Renal pelvis (tissue), 4 donors: Measurements from ENCODE around the gene EPB41L4A. TPM values are rescaled to one million over a fixed set of nuclear protein-coding genes. Genes with fewer than 3 reads are reported as not detected.
"Not testable (repeated sequence)": the region's sequence is repeated elsewhere in the genome, so short reads cannot be mapped to it uniquely, and the experiment has no call there.

Source experiments
- DNase-seq: peaks from one replicate; pipeline ENCODE4 v3.0.0-alpha.2; 2013
- polyA plus RNA-seq, 3 donors: library from polyadenylated mRNA; unstranded; fragments of 120-200 nt; gene quantifications; one replicate each; pipeline ENCODE4 v1.2.1, GENCODE V29; 2013; ENCODE audit not compliant: insufficient read length in 3 of 3

The EPB41L4A gene
- polyA plus RNA-seq, 3 donors: 21.4 to 32.4 (median 24.5) TPM

DNA sequence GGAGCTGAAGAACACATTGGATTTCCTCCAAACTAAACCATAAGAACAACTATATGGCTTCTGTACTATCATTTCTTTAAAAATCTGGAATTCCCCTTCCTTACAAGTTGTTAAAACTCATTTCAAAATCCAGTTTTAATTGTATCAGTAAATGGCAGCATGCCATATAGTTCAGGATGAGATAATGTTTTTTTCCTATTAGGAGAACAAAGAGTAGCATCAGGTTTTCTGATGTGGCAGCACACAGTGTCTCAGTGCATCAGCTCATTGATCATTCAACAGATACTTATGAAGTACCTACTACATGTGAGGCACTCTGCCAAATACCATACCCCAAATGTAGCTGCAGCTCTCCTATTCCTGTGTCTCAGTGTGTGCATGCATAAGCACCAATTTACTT lies 161.1 kb downstream of the EPB41L4A start:
- no peak for DNase-seq

DNA sequence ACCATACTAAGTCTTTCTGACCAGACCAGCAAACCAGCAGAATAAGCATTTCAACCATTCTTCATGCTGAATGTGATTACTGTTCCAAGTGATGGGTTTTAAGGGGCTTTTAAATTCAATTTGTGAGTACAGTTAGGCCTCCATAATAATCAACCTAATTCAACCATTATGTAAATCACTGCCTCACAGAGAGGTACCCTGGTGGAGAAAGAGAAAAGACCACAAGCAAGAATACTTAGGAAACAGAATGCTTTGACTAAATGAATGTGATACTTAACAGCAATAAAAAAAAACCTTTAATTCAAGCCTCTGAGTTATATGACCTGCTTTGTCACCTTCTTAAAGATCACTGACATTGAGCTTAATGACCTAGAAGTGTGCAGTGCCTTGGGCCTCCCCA lies 162.1 kb downstream of the EPB41L4A start:
- DNase-seq: no peak

GRCh38 chr5:112254303-112254702 lies 164.8 kb downstream of the EPB41L4A start:
- DNase-seq: no peak

DNA sequence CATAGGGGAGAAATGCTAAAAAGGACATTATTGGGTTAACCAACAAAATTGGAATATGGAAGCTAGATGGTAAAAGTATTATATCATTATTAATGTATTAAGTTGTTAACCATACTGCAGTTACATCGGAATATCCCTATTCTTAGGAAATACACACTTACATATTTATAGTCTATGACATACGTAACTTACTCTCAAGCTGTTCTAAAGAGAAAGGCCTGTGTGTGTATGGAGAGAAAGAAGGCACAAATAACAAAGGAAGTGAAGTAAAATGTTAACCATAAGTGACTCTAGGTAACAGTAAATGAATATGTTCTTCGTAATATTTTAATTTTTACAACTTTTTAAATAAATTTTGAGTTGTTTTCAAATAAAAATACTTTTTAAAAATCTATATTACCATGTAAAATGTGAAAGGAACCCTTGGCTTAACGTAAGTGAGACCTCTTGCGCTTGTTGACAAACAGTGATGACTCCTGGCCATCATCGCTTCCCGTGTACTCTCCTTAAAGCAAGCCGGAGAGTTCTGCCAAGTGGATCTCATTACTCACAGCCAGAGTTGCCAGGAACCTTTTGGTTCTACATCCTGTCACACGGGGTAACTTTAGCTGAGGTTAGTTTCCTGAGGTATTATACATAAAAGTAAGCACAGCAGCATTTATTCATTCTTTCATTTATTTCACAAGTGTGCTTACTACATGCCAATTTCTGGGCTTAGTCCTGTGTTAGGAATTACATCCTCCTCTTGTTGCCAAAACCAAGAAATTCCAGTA lies 165.4 kb downstream of the EPB41L4A start:
- no peak for DNase-seq

DNA sequence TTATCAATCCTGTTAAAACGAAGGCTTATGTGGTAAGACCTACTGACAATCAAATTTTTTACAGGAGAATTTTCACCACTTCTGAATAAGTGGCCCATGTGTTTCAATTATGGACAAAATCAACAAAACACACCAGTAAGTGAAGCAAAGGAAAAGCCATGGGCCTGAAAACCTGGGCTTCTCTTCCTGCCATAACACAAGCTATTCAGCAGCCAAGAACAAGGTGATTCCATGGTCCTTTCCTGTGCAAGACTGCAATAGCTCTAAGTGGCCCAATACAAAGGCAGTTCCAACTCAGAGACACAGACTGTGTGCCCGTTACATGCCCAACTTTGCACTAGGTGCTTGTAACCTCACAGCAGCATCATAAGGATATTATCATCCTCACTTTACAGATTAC lies 168.5 kb downstream of the EPB41L4A start:
- DNase-seq: no peak

GRCh38 chr5:112248623-112249022 lies 170.5 kb downstream of the EPB41L4A start:
- DNase-seq: no peak

DNA sequence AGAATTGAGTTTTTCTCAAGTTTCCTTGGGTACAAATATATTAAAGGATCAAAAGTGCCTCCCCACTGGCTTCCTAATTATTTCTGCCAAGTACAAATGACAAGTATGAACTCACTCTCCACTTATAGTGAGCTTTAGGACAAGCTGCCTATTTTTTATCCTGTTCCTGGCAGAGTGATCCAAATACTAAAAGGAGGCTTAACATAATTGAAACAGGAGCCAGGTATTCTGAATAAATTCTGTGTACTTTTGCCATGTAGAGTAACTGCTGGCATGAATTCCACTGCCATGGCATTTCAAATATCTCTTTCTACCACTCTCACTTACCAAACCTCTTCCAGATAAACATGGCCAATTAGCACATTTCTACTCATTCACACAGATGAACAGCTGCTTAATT lies 171.1 kb downstream of the EPB41L4A start:
- no peak for DNase-seq

- no peak for DNase-seq
Measured at GRCh38 chr5:112245656-112246055, 173.4 kb downstream of the EPB41L4A start.

DNA sequence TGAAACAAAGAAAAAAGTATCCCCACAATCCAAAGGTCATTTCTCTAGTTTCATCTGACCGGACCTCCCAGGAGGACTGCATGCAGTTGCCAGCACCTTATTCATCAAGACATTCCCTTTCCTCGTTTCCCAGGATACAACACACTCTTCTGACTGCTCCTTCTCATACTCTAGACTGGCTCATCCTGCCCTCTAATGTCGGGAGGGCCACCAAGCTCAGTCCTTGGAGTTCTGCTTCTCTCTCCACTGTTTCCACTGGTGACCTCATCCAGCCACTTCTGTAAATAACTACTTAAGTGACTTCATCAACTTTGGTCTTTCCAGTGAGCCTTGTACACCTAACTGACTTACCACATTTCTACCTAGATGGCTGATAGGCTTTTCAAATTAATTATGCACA lies 179.1 kb downstream of the EPB41L4A start:
- no peak for DNase-seq

DNA sequence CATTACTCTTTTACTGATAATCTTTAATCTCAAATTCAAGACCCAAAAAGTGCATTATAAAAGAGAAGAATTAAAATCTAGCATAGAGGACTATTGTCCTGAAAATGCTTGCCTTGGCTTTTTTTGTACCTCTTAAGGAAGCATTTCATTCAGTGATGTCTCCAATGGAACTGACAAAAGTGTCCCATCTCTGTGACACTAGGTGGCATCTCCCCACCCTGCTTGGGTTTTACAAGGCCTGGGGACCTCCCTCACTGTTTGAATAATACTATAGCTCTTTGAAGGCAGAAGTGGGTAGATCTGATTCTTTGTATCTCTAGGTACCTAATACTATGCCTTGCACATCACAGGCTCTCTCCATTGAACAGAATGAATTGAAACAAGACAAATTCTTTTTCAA lies 180.6 kb downstream of the EPB41L4A start:
- no peak for DNase-seq

DNA sequence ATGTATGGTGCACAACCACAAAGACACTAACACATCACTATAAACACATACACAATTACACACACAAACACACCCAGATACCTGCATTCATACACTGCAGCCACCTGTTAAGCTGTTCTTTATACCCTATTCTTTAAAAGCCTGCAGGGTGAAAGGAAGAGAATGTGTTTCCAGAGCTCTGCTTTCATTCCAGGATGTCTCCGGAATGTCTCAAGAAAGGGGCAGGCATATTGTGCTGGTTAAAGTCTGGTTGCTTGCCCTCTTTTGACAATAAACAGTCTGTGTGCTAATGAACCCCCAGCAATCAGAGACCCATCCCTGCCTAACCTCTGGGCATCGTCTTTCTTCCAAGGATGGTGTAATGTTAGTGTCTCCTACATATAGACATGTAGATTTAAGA lies 181.6 kb downstream of the EPB41L4A start:
- DNase-seq: no peak

- no peak for DNase-seq
Measured at GRCh38 chr5:112234000-112234399, 185.1 kb downstream of the EPB41L4A start.

DNA sequence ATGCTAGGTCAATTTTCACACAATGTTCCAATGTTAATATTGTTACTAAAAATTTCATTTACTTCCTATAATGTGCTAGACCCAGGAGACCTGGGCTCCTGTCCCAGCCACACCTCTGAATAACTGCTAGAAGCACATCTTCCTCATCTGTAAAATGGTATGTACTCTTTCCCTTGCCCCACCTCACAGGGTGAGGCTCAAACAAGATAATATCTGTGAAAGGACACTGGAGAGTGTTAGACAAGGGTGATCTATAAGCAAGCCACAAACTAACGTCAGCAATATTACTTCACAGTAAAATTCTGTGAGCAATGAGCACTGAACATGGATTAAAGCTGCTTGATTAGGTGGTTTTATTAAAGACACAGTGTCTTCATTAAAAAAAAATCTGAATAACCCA lies 186.4 kb downstream of the EPB41L4A start:
- DNase-seq: no peak

DNA sequence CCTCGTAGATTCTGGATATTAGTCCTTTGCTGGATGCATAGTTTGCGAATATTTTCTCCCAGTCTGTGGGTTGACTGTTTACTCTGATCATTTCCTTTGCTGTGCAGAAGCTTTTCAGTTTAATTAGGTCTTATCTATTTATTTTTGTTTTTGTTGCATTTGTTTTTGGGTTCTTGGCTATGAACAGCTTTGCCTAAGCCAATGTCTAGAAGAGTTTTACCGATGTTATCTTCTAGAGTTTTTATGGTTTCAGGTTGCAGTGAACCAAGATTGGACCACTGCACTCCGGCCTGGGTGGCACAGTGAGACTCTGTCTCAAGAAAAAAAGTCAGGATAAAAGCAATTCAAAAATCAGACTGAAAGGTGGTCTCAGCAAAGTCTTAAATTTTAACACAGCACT lies 188.5 kb downstream of the EPB41L4A start:
- no peak for DNase-seq

GRCh38 chr5:112228667-112229066 lies 190.4 kb downstream of the EPB41L4A start:
- DNase-seq: peak; percentile 68

GRCh38 chr5:112227911-112228631 lies 191.0 kb downstream of the EPB41L4A start:
- no peak for DNase-seq

DNA sequence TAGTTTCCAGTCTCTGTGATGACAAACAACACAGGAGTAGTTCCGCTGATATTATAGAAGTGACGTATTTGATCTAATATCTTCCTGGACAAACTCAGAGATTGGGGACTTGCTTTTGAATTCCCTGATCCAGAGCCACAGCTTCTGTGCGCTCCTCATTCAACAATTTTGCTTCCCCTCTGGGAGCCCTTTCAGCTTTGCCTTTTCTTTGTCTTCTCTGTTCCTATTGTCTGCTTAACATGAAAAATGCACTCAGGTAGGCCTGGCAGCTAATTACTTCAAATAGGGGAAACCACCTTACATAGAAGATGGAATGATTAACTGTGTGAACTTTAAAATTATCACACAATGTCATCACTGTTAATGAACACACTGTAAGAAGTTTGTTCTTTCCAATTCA lies 192.9 kb downstream of the EPB41L4A start:
- no peak for DNase-seq

DNA sequence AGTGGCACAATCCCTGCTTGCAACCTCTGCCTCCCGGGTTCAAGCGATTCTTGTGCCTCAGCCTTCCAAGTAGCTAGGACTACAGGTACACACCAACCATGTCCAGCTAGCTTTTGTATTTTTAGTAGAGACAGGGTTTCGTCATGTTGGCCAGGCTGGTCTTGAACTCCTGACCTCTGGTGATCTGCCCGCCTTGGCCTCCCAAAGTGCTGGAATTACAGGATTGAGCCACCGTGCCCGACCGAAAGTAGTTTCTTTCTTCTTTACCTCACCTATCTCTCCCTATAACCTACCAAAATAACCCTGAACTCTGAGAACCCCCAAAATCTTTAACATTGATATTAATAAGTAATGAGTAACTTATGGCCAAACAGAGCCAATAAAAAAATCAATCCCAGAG lies 196.1 kb downstream of the EPB41L4A start:
- DNase-seq: not testable (repeated sequence)

- DNase-seq: no peak
Measured at GRCh38 chr5:112221128-112221527, 197.9 kb downstream of the EPB41L4A start.

DNA sequence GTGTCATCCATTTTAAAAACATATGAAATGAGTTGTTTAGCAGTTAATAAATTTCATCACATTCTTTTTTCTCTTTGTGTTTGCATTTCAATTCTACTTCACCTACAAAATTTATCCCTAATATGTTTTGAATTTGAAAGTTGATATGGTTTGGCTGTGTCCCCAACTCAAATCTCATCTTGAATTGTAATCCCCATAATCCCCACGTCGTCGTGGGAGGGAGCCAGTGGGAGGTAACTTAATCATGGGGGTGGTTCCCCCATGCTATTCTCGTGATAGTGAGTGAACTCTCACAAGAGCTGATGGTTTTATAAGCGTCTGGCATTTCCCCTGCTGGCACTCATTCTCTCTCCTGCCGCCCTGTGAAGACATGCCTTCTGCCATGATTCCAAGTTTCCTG lies 200.1 kb downstream of the EPB41L4A start:
- DNase-seq: no peak

DNA sequence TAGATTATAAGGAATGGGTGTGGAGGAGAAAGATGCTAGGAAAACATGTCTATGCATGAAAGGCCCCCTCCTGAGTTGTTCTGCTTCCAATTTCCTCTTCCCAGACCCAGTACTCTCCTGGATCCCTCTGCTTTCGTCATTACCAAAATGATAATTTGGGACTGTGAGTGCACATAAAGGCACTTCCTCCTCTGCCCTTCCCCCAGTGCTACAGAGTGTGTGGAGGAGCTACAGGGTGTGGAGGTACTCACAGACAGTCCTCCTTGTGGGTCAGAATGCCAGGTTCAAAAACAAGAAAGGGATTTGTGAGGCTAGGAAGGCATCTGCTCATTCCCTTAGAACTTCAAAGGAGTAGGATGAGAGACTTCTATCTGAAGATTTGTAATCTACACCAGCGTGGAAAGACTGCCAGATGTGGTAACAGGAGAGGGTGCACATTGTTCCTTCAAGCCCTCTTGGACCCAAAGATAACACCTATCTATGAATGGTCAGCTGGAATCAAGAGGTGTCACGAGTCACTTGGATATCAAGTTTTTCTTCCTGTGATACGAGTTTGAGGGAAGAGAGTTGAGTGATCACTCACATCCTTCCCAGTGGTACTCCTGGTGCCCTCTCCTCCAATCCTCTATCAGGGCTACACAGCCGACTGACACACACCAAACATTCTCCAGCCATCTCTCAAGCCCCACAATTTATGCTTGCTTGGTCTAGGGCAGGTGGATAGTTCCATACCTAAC lies 201.1 kb downstream of the EPB41L4A start:
- no peak for DNase-seq

DNA sequence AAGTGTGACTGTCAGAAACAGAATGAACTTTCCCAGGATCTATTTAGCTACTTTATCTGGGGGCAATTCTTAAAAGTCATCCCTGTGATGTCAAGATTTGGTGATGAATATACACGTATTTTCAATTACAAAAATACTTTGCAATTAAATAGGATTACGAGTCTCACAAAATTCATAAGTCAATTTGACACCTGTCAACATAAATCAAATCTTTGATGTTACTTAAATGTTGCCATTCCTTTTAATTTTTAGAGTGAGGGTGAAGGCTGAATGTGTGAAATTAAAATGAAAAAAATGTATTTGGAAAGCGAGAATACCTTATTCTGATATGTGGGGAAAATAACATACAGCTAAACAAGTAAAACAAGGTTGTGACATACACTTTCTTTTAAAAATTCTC lies 202.9 kb downstream of the EPB41L4A start:
- no peak for DNase-seq

DNA sequence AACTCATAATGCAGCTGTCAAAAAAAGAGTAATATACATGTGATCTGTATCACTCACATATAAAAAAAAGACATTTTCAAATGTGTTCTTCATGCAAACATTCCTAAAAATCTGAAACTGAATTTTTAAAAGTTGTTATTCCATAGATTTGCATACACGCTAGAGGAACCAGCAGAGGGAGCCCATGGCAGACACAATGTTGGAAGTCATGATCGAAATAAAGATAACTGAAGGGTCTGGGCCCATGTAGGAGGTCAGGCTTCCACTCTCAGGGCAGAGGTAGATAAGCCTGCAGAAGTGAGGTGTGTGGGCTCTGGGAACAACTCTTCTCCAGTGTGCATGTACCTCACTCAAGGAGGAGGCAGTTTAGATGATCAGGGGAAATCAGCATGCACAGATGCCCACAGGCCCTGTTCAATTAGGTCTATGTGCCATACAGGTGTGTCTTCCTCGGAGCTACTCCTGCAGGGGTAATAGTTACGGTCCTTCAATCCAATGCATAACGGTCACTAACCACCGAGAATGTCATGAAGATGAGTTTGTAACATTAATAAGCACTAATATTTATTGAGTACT lies 208.6 kb downstream of the EPB41L4A start:
- no peak for DNase-seq
